ENCODE measurements around the gene ZC3H12A. TPM values are rescaled to one million over a fixed set of nuclear protein-coding genes. Genes with fewer than 3 reads are reported as not detected.
"Not testable (repeated sequence)": the region's sequence is repeated elsewhere in the genome, so short reads cannot be mapped to it uniquely, and the experiment has no call there.

ZC3H12A gene
- total RNA-seq, 2 experiments from 2014 or later, result 20.9 to 35.4 TPM

DNA sequence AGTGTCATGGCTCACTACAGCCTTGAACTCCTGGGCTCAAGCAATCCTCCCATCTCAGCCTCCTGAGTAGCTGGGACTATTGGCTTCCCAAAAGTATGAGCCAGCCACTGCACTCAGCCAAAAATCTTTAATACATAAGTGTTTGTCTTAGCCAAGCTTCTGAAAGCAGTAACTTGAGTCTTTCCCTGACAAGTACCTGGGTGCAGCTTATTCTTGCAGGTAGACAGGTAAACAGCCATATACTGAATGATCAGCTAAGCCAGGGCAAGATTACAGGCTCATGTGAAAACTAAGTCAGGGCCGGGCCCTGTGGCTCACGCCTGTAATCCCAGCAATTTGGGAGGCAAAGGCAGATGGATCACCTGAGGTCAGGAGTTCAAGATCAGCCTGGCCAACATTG is 32.4 kb downstream of the ZC3H12A start:
- Mint-ChIP-seq H3K36me3 (peaks cover 50% of the 10 kb centered on the region), H3K27me3 (no peaks in the 10 kb centered on the region), H3K4me3 (no peak overlapping the region), H3K27ac (no peak overlapping the region), H3K9me3 (ENCODE audit: low read depth) (no peaks in the 10 kb centered on the region), H3K4me1 (peaks cover 23% of the 10 kb centered on the region)
- DNase-seq, result no peak
- CTCF ChIA-PET, result interaction anchor here (0.6 to 2.9 kb wide), 3 partner anchors 17 to 185 kb away, joined by 3 to 19 read pairs (median 4); no protein-coding TSS in a partner anchor
- no peak for ATAC-seq

DNA sequence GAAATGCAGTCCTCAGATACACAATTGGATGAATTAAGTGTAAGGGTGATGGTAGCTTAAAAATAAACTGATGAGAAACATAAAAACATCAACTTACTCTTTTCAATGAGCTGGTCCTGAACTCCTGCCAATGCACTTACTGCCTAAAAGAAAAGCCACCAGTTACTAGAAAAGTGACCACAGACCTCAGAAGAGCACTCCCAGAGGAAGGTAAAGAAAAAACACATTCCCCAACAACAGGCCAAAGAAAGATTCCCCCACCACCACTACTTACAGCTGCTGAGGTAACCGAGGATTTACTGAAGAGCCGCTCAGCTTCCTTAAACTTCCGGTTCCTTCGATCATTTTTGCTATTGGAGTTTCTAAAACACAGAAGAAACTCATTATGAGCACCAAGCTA is 34.8 kb downstream of the ZC3H12A start:
- CTCF ChIA-PET, result interaction anchor here (0.6 to 2.7 kb wide), 7 partner anchors 11 to 175 kb away, joined by 3 to 11 read pairs (median 4); no protein-coding TSS in a partner anchor
- DNase-seq (no peak), ATAC-seq (no peak)
- Mint-ChIP-seq H3K9me3 (ENCODE audit: low read depth) (no peaks in the 10 kb centered on the region), H3K27me3 (no peaks in the 10 kb centered on the region), H3K27ac (peak overlapping the region; percentile 12), H3K4me1 (peaks cover 37% of the 10 kb centered on the region), H3K36me3 (peaks cover 50% of the 10 kb centered on the region), H3K4me3 (no peak overlapping the region)

DNA sequence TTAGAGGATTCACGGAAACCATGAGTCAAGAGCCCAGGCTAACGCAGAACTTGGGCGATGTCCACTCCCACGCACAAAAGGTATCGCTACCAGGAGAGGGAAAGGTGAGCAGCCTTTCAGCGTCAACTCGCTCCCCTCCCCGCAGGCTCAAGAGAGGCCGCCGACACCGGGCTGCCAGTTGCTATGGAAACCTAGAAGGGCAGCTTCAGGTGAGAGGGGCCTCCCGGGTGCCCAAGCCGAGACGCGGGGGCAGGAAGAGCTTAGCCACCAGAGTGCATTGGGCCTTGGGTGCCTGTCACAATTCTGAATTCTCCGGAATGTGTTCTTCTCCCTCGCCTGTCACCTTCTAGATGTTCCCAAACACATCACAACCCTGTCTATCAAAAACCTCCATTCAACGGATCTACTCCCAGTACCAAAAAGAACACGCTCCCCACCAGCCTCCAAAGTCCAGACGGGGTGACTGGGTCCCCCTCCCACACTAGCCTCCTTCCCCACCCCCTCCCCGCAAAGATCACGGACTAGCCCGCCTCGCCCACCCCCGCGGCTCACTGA is 39.5 kb downstream of the ZC3H12A start:
- H3K4me1 Mint-ChIP-seq, result peaks cover 42% of the 10 kb centered on the region
- H3K36me3 Mint-ChIP-seq, result peaks cover 26% of the 10 kb centered on the region
- peak overlapping the region; percentile 81 for H3K27ac Mint-ChIP-seq
- DNase-seq (peak; percentile 71), ATAC-seq (peak; percentile 24)
- no peaks in the 10 kb centered on the region for H3K27me3 Mint-ChIP-seq
- H3K4me3 Mint-ChIP-seq, result peak overlapping the region; percentile 92
- CTCF ChIA-PET, result interaction anchor here (1.2 to 3.0 kb wide), 13 partner anchors 8 to 178 kb away, joined by 3 to 10 read pairs (median 5); partner anchors contain the start of genes CDCA8 and SNIP1
- no peaks in the 10 kb centered on the region for H3K9me3 Mint-ChIP-seq (ENCODE audit: low read depth)

DNA sequence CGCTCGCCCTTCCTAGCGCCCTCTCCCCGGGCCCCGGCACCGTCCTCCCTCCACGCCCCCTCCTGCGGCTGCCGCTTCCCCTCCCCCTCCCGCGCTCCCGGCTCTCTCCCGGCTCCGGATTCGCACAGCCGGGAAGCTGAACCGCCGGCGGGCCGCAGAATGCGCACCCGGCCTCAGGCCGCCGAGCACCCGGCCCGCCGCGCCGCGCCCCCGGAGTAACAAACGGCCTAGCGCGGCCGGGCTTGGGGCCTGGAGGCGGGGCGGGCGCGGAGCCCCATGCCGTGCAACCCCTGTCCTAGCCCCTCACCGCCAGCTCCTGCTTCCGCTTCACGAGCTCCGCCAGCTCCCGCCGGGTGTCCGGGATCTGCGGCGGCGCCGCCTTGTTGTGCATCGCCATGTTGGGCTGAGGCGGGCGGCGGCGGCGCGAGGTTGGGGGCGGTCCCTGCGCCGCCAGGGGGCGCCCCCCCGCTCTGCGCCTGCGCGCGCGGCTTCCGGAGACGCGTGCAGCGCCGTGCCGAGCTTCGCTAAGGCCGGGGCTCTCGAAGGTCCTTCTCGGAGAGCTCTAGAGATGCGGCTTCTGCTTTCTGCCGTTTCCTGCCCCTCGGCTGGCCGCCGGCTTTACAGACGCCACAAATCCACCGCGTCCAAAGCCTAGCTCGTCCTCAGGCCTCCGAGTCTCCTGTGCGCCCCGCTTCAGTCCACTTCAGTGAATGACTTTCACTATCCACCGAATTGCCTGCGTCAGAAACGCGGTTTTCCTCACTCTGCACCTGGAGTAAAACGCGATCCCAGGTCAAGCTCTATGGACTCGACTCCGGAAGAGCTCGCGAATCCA is 40.2 kb downstream of the ZC3H12A start, which contains the start of gene MEAF6:
Gene MEAF6 (minus strand): TSS at position 417 of the 835 bp plus-strand sequence. CDS start 20 bp downstream, at position 397.
- CTCF ChIA-PET, result interaction anchor here (0.7 to 3.0 kb wide), 21 partner anchors 9 to 347 kb away, joined by 3 to 18 read pairs (median 4); partner anchors contain the start of genes CDCA8 and SNIP1
- Mint-ChIP-seq H3K4me1 (peaks cover 43% of the 10 kb centered on the region), H3K36me3 (peaks cover 23% of the 10 kb centered on the region), H3K27me3 (no peaks in the 10 kb centered on the region), H3K9me3 (ENCODE audit: low read depth) (no peaks in the 10 kb centered on the region), H3K4me3 (peak within 1 kb of the TSS; percentile 92), H3K27ac (peak within 1 kb of the TSS; percentile 94)
- DNase-seq (peak; percentile 84), ATAC-seq (peak; percentile 94)

DNA sequence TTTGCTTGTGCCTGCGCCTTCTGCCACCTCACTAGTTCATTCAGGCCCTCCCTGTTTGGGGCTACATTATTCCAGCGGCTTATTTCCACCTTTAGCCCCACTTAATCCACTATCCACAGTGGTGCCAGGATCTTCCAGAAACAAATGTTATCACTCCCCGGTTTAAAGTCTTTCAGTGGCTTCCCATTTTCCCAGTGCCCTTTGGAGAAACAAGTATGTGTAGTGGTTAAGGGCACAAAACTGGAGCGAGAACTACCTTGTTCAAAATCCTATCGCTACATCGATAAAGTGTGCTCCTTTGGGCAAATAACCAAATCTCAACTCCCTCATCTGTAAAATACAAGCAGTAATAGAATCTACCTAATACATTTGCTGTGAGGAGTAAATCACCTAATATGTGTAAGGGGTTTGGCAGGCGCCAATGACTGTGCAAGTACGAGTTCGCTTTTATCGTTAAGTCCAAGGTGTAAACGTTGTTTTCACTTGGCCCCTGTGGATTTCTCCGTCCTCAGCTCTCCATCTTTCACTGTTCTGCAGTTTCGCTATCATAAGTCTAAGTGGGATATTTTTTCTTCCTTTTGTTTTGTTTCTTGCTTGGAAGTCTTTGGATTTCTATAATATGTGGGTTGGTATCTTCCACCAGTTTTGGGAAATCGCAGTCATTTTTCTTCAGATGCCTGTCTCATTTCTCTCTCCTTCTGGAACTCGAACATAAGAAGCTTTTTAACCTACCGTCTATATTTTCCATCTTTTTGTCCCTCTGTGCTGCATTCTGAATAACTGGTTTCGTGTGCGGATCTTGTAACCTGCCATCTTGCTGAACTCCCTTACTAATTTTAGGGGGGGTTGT is 41.0 kb downstream of the ZC3H12A start:
- Mint-ChIP-seq H3K36me3 (peaks cover 27% of the 10 kb centered on the region), H3K27me3 (no peaks in the 10 kb centered on the region), H3K4me1 (peaks cover 47% of the 10 kb centered on the region), H3K4me3 (peak overlapping the region; percentile 92), H3K27ac (peak overlapping the region; percentile 94), H3K9me3 (ENCODE audit: low read depth) (no peaks in the 10 kb centered on the region)
- ATAC-seq (no peak), DNase-seq (no peak)
- CTCF ChIA-PET, result interaction anchor here (0.7 to 3.0 kb wide), 19 partner anchors 9 to 176 kb away, joined by 3 to 18 read pairs (median 5); partner anchors contain the start of genes CDCA8 and SNIP1

DNA sequence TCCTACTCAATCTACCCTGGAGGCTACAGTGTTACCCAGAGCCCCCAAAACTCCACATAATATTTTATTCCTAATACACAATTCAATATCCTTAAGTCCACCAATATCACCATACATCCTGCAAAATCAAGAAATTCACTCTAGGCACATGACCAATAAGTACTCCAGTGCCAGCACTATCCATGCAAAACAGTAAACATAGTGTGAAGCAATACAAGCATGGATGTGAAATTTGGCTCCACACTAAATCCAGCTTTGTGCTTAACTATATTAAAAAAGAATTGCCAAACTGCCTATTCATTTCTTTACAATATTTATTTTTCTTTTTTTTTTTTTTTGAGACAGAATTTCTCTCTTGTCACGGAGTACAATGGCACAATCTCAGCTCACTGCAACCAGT is 43.2 kb downstream of the ZC3H12A start:
- CTCF ChIA-PET, result interaction anchor here (0.5 to 1.0 kb wide), 3 partner anchors 10 to 63 kb away, joined by 3 to 5 read pairs (median 3); no protein-coding TSS in a partner anchor
- ATAC-seq, result no peak
- Mint-ChIP-seq H3K36me3 (peaks cover 21% of the 10 kb centered on the region), H3K27me3 (no peaks in the 10 kb centered on the region), H3K27ac (no peak overlapping the region), H3K9me3 (ENCODE audit: low read depth) (no peaks in the 10 kb centered on the region), H3K4me3 (no peak overlapping the region), H3K4me1 (peaks cover 41% of the 10 kb centered on the region)
- no peak for DNase-seq

DNA sequence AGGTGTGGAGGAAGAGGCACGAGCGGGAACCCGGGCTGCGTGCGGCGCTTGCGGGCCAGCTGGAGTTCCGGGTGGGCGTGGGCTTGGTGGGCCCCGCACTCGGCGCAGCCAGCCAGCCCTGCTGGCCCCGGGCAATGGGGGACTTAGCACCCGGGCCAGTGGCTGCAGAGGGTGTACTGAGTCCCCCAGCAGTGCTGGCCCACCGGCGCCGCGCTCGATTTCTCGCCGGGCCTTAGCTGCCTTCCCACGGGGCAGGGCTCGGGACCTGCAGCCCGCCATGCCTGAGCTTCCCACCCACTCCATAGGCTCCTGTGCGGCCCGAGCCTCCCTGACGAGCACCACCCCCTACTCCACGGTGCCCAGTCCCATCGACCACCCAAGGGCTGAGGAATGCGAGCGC is 43.9 kb downstream of the ZC3H12A start:
- not testable (repeated sequence) for H3K4me3 Mint-ChIP-seq, H3K27me3 Mint-ChIP-seq

DNA sequence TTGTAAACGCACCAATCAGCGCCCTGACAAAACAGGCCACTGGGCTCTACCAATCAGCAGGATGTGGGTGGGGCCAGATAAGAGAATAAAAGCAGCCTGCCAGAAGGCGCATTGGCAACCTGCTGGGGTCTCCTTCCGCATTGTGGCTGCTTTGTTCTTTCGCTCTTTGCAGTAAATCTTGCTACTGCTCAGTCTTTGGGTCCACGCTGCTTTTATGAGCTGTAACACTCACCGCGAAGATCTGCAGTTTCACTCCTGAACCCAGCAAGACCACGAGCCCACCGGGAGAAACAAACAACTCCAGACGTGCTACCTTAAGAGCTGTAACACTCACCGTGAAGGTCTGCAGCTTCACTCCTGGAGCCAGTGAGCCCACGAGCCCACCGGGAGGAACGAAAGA is 44.5 kb downstream of the ZC3H12A start:
- Mint-ChIP-seq H3K27ac (peak overlapping the region; percentile 94), H3K4me1 (peaks cover 31% of the 10 kb centered on the region), H3K4me3 (peak overlapping the region; percentile 82), H3K36me3 (peaks cover 25% of the 10 kb centered on the region)
- not testable (repeated sequence) for ATAC-seq; H3K27me3 Mint-ChIP-seq; H3K9me3 Mint-ChIP-seq (ENCODE audit: low read depth)
- peak; percentile 82 for DNase-seq
- CTCF ChIA-PET, result interaction anchor here (1.1 to 1.6 kb wide), 2 partner anchors 13 to 31 kb away, joined by 4 read pairs; no protein-coding TSS in a partner anchor

More for the DNA sequence above, 43.9 kb downstream of the ZC3H12A start:
- not testable (repeated sequence) for DNase-seq; ATAC-seq; H3K27ac Mint-ChIP-seq; H3K9me3 Mint-ChIP-seq (ENCODE audit: low read depth)
- H3K36me3 Mint-ChIP-seq, result peaks cover 26% of the 10 kb centered on the region
- CTCF ChIA-PET, result interaction anchor here (0.9 to 1.0 kb wide), 2 partner anchors 9 to 64 kb away, joined by 3 to 5 read pairs; no protein-coding TSS in a partner anchor
- peaks cover 35% of the 10 kb centered on the region for H3K4me1 Mint-ChIP-seq

DNA sequence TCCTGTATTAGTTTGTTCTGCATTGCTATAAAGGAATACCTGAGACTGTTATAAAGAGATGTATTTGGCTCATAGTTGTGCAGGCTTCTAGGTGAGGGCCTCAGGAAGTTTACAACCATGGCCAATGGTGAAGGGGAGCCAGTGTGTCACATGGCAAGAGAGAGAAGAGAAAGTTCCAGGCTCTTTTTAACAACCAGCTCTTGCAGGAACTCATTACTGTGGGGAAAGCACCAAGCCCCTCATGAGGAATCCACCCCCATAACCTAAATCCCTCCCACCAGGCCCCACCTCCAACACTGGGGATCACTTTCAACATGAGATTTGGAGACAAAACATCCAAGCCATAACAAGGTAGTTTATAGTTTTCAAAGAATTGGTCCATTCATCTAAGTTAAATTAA is 45.2 kb downstream of the ZC3H12A start:
- Mint-ChIP-seq H3K4me3 (peak overlapping the region; percentile 82), H3K27me3 (no peaks in the 10 kb centered on the region), H3K36me3 (peaks cover 25% of the 10 kb centered on the region), H3K4me1 (peaks cover 31% of the 10 kb centered on the region), H3K27ac (peak overlapping the region; percentile 94), H3K9me3 (ENCODE audit: low read depth) (peaks cover 7% of the 10 kb centered on the region)
- CTCF ChIA-PET, result interaction anchor here (1.1 to 1.6 kb wide), 3 partner anchors 12 to 32 kb away, joined by 4 read pairs; no protein-coding TSS in a partner anchor
- DNase-seq (peak; percentile 43), ATAC-seq (peak; percentile 9)

DNA sequence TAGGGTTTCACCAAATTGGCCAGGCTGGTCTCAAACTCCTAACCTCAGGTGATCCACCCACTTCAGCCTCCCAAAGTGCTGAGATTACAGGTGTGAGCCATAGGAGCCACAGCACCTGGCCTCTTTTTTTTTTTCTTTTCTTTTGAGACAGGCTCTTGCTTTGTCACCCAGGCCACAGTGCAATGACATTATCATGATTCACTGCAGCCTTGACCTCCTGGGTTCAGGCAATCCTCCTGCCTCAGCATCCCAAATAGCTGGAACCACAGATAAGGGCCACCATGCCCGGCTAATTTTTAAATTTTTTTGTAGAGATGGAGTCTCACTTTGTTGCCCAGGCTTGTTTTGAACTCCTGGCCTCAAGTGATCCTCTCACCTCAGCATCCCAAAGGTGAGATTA is 55.5 kb downstream of the ZC3H12A start:
- DNase-seq; H3K27me3 Mint-ChIP-seq; ATAC-seq; H3K4me3 Mint-ChIP-seq; H3K9me3 Mint-ChIP-seq (ENCODE audit: low read depth); H3K27ac Mint-ChIP-seq; H3K4me1 Mint-ChIP-seq: not testable (repeated sequence)
- CTCF ChIA-PET, result interaction anchor here (1.0 kb wide), 1 partner anchor 16 kb away, joined by 3 read pairs; no protein-coding TSS in a partner anchor
- H3K36me3 Mint-ChIP-seq, result peaks cover 12% of the 10 kb centered on the region

DNA sequence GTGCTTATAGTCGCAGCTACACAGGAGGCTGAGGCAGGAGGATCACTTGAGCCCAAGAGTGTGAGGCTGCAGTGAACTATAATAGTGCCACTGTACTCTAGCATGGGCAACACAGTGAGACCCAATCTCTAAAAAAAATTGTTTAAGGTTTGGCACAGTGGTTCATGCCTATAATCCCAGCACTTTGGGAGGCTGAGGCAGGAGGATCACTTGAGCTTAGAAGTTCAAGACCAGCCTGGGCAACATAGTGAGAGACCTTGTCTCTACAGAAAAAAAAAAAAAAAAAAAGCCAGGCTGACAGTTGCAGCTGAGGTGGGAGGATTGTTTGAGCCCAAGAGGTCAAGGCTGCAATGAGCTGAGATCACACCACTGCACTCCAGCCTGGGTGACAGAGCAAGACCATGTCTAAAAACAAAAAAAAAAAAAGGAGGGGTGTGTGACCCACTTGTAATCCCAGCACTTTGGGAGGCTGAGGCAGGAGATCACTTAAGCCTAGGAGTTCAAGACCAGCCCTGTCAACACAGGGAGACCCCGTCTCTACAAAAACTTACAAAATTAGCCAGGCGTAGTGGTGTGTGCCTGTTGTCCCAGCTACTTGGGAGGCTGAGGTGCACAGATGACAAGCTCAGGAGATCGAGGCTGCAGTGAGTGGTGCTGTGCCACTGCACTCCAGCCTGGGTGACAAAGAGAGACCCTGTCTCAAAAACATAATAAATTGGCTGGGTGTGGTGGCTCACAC is 58.2 kb downstream of the ZC3H12A start:
- DNase-seq; ATAC-seq; H3K27me3 Mint-ChIP-seq; H3K4me3 Mint-ChIP-seq; H3K27ac Mint-ChIP-seq; H3K9me3 Mint-ChIP-seq (ENCODE audit: low read depth): not testable (repeated sequence)
- H3K4me1 Mint-ChIP-seq, result peaks cover 10% of the 10 kb centered on the region
- H3K36me3 Mint-ChIP-seq, result peaks cover 31% of the 10 kb centered on the region
- CTCF ChIA-PET, result interaction anchor here (0.7 to 1.9 kb wide), 2 partner anchors 13 to 15 kb away, joined by 3 to 4 read pairs; no protein-coding TSS in a partner anchor
